Skin of body (tissue), 2 donors: Measurements from ENCODE around the gene EVA1B. TPM values are rescaled to one million over a fixed set of nuclear protein-coding genes. Genes with fewer than 3 reads are reported as not detected.

Experiments used
- DNase-seq: peaks from one replicate; lab custom pipeline; 2025; lab: John Stamatoyannopoulos, UW
- total RNA-seq: library from RNA; depleted of rRNA; stranded (reverse); fragments of >200 nt; gene quantifications from one replicate; pipeline ENCODE4 v1.2.3, GENCODE V29; 2014

Gene EVA1B, protein sequence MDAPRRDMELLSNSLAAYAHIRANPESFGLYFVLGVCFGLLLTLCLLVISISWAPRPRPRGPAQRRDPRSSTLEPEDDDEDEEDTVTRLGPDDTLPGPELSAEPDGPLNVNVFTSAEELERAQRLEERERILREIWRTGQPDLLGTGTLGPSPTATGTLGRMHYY
- 26.4 TPM for total RNA-seq

DNA sequence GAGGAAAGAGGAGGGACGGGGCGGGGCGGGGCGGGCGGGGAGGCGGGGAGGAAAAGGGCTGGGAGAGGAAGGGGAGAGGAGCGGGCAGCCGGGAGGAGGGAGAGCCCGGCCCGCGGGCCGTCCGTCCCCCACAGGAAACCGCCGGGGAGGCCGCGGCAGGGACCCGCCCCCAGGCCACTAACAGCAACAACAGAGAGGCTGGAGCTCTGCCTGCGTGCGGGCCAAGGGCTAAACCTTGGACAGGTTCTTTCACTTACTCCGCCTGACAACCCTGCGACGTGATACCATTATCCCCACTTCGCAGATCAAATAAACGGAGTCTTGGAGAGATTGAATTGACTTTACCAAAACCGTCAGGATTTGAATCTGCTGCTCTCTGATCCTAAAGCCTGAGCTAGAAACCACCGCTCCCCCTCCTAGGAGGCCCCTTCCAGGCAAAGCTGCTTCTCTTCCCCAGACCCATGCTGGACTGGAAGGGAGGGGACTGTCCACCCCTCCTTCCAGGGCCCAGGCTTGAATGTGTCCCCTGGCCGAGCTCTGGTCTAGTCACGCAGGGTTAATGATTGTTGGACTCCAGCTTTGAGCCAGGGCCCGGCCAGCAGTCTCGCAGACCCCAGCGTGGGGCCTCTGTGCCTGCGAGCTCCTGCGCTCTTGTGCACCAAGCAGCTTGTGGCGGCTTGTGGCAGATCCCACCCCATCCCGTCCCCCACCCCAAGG, at the start of gene EVA1B:
TSS of gene EVA1B (minus strand) at position 10 of the 717 bp plus-strand sequence. CDS start 608 bp downstream, outside the sequence.
- peak; percentile 90 for DNase-seq

DNA sequence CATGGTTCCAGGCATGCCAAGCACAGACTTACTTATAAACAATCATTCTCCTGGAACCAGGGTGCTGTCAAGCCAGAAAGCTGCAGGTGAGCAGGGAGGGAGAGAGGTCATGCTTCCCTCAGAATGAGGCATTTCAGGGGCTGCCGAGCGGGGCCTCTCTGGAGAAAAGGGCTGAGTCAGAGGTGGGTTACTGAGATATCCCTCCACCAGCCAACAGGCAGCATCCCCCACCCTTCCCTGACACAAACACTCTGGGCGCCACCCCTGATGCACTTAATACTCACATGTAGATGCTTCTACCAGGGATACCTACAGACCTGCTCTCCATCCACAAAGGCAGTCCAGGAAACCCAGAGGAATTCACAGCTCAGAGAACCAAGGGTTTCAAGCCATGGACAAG, 49.2 kb upstream of the EVA1B start:
- DNase-seq, result no peak

DNA sequence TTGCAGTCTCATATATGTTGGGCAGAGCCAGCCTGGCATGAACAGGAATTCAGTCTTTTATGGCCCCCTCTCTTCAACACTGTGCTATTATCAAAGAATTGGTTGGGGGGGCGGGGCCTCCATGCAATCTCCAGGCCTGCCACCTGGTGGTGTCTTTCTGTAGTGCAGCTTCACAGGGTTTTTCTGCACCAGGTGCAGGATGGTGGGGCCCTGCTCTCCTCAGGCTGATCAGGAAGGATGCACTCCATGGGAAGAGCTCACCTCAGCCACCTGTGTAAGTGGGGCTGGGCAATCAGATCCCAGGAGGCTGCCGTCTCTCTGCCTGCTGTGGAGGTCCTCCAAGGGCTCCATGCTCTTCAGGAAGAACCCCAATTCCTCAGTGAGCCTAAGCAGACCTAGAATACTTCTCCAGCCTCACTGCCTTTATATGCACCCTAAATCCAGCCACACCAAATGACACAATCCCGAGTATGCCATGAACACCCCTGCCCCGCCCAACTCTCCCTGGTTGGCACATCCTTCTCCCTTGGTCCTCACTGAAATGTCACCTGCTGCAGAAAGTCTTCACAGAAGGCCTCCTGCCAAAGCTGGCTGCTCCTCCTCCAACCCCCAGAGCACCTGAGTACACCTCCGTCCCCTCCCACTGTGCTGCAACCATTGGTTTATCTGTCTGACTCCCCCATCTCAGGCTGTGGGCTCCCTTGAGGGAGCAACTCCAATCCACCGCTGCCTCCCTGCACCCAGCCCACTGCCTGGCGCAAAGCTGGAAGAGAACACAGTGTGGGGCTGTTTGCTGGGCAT, 45.8 kb upstream of the EVA1B start:
- peak; percentile 33 for DNase-seq

GRCh38 chr1:36367798-36368197, 44.4 kb upstream of the EVA1B start:
- DNase-seq, result no peak

DNA sequence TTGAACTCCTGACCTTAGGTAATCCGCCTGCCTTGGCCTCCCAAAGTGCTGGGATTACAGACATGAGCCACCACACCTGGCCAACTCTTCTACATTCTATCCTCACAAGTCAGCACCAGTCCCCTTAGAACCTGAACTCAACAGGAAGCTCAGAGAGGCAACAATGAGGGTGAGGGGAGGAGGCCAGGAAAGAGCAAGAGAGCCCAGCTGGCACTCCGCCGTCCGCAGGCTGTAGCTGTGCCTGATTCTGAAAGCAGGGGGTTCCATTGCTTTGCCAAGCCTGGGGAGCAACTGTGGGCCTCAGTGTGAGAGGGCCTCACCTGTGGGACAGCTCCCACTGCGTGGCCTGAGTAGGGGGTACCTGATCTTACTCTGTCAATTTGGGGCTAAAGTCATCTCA, 43.6 kb upstream of the EVA1B start:
- no peak for DNase-seq

GRCh38 chr1:36366091-36366661, 42.7 kb upstream of the EVA1B start:
- DNase-seq, result peak; percentile 96

GRCh38 chr1:36365381-36365780, 41.9 kb upstream of the EVA1B start:
- DNase-seq, result peak; percentile 53

- no peak for DNase-seq
Measured at GRCh38 chr1:36359911-36360550, 36.6 kb upstream of the EVA1B start.

GRCh38 chr1:36359383-36359782, 35.9 kb upstream of the EVA1B start:
- DNase-seq, result no peak

DNA sequence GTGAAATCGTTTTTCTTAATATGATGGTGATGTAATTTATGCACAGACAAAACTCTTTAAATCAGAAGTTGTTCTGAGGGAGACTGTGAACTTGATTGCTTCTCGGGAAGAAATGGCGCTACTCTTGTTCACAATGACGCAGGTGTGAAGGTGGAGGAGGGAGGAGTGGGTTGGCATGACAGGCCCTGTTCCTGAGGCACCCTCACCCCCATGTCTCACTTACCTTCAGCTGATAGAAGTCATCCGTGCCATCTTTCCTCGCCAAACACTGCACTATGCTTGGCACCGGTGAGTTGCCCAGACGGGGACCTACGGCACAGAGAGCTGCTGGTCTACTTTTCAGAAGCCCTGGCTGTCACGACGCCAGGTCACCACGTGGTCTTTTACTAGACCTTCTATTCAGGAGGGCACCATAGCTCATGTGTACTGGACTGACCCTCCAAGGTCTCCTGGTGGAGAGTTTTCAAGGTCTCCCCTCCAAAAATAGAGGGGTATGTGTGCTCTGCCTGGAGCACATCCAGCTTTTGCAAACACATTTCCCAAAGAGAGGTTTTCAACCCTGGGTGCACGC, 35.2 kb upstream of the EVA1B start:
- no peak for DNase-seq

GRCh38 chr1:36355811-36356210, 32.4 kb upstream of the EVA1B start:
- no peak for DNase-seq

- no peak for DNase-seq
Measured at GRCh38 chr1:36354486-36354885, 31.0 kb upstream of the EVA1B start.

GRCh38 chr1:36352910-36353878, 29.7 kb upstream of the EVA1B start:
- no peak for DNase-seq

GRCh38 chr1:36352125-36352909, 28.9 kb upstream of the EVA1B start:
- no peak for DNase-seq

GRCh38 chr1:36351227-36351977, 28.0 kb upstream of the EVA1B start:
- peak; percentile 38 for DNase-seq

GRCh38 chr1:36350659-36351226, 27.3 kb upstream of the EVA1B start:
- DNase-seq, result peak; percentile 38

DNA sequence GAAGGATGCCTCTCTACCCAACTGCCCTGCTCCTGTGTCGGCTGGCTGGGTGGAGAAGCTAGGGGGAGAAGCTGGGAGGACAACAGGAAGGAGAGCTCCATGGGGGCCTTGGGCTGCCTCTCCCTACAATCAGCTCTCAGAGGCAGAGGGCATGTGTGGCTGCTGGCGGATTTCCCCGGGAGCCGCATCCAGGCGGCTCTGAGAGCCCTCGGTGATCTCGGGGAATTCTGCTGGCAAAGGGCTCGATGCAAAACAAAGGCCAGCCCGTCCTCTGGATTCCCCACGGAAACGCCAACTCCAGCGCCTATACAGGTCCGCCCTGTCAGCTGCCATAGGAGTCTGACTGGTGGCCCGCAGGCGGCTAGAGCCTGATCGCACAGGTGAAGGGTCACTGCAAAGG, 26.4 kb upstream of the EVA1B start:
- no peak for DNase-seq

- no peak for DNase-seq
Measured at GRCh38 chr1:36349241-36349671, 25.8 kb upstream of the EVA1B start.
